Measurements from ENCODE around the gene BLZF1.

DNA sequence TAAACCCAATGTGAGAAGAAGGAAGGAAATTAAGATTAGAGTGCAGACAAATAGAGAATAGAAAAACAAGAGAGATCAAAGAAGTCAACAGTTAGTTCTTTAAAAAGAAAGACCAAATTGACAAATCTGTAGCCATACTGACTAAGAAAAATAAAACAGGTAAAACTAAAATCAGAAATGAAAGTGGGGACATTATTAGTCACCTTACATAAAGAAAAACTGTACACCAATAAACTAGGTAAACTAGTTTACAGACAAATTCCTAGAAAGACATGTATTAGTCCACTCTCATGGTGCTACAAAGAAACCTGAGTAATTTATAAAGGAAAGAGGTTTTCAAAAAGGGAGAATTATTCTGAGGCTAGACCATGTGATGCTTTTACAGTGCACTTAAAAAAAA is 22.3 kb downstream of the BLZF1 start:
- TF ChIP-seq, protein P1, sequence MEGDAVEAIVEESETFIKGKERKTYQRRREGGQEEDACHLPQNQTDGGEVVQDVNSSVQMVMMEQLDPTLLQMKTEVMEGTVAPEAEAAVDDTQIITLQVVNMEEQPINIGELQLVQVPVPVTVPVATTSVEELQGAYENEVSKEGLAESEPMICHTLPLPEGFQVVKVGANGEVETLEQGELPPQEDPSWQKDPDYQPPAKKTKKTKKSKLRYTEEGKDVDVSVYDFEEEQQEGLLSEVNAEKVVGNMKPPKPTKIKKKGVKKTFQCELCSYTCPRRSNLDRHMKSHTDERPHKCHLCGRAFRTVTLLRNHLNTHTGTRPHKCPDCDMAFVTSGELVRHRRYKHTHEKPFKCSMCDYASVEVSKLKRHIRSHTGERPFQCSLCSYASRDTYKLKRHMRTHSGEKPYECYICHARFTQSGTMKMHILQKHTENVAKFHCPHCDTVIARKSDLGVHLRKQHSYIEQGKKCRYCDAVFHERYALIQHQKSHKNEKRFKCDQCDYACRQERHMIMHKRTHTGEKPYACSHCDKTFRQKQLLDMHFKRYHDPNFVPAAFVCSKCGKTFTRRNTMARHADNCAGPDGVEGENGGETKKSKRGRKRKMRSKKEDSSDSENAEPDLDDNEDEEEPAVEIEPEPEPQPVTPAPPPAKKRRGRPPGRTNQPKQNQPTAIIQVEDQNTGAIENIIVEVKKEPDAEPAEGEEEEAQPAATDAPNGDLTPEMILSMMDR (conservative IDR thresholded peaks at IDR 0.05; ENCODE audit: low read length) = no peak
- TF ChIP-seq EZH2phosphoT487 (IDR thresholded peaks at IDR 0.05; ENCODE audit: borderline replicate concordance) = no peak
